Progenitor cell of endocrine pancreas (in vitro differentiated cells): ENCODE results near the gene HNRNPD. TPM values are rescaled to one million over a fixed set of nuclear protein-coding genes. Genes with fewer than 3 reads are reported as not detected.
"Not testable (repeated sequence)": the region's sequence is repeated elsewhere in the genome, so short reads cannot be mapped to it uniquely, and the experiment has no call there.

Experiments used
- DNase-seq: peaks from one replicate; pipeline ENCODE4 v3.0.0; 2021; ENCODE audit warnings: low spot score; ENCODE audit not compliant: unreplicated experiment
- H3K27ac Mint-ChIP-seq: 2 replicates; pipeline ENCODE4 v1.8.0; 2021; ENCODE audit warnings: mild to moderate bottlenecking, moderate library complexity, mixed read lengths
- H3K27me3 Mint-ChIP-seq: 2 replicates; pipeline ENCODE4 v1.8.0; 2021; ENCODE audit warnings: mixed read lengths
- H3K36me3 Mint-ChIP-seq: 2 replicates; pipeline ENCODE4 v1.8.0; 2022; ENCODE audit warnings: mixed read lengths; ENCODE audit not compliant: insufficient read depth
- H3K4me1 Mint-ChIP-seq: 2 replicates; pipeline ENCODE4 v1.8.0; 2021; ENCODE audit warnings: low read depth, mixed read lengths
- H3K4me3 Mint-ChIP-seq: 2 replicates; pipeline ENCODE4 v1.8.0; 2021; ENCODE audit warnings: low read depth, mild to moderate bottlenecking, moderate library complexity, mixed read lengths
- H3K9me3 Mint-ChIP-seq: 2 replicates; pipeline ENCODE4 v1.8.0; 2021; ENCODE audit warnings: low read depth, mixed read lengths
- total RNA-seq: library from RNA; stranded (reverse); gene quantifications from 2 replicates; pipeline ENCODE4 v1.2.1, GENCODE V29; 2021
- TF ChIP-seq, protein P1 (sequence below): fragments of 200-600 bp; sonication (generic); IDR thresholded peaks from one replicate; pipeline ENCODE4 v1.5.0; 2021; ENCODE audit warnings: antibody characterized with exemption, mild to moderate bottlenecking; ENCODE audit not compliant: unreplicated experiment

The HNRNPD gene
- total RNA-seq, 1 donor from 2014 or later, result 400 TPM

GRCh38 chr4:82320351-82320750 lies 53.4 kb downstream of the HNRNPD start:
- H3K27me3 Mint-ChIP-seq, result no peaks in the 10 kb centered on the region
- peaks cover 13% of the 10 kb centered on the region for H3K9me3 Mint-ChIP-seq
- DNase-seq, result no peak
- H3K27ac Mint-ChIP-seq, result no peak overlapping the region
- TF ChIP-seq, protein P1, sequence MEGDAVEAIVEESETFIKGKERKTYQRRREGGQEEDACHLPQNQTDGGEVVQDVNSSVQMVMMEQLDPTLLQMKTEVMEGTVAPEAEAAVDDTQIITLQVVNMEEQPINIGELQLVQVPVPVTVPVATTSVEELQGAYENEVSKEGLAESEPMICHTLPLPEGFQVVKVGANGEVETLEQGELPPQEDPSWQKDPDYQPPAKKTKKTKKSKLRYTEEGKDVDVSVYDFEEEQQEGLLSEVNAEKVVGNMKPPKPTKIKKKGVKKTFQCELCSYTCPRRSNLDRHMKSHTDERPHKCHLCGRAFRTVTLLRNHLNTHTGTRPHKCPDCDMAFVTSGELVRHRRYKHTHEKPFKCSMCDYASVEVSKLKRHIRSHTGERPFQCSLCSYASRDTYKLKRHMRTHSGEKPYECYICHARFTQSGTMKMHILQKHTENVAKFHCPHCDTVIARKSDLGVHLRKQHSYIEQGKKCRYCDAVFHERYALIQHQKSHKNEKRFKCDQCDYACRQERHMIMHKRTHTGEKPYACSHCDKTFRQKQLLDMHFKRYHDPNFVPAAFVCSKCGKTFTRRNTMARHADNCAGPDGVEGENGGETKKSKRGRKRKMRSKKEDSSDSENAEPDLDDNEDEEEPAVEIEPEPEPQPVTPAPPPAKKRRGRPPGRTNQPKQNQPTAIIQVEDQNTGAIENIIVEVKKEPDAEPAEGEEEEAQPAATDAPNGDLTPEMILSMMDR, result no peak
- H3K4me1 Mint-ChIP-seq, result no peaks in the 10 kb centered on the region
- peaks cover 1% of the 10 kb centered on the region for H3K36me3 Mint-ChIP-seq
- no peak overlapping the region for H3K4me3 Mint-ChIP-seq

DNA sequence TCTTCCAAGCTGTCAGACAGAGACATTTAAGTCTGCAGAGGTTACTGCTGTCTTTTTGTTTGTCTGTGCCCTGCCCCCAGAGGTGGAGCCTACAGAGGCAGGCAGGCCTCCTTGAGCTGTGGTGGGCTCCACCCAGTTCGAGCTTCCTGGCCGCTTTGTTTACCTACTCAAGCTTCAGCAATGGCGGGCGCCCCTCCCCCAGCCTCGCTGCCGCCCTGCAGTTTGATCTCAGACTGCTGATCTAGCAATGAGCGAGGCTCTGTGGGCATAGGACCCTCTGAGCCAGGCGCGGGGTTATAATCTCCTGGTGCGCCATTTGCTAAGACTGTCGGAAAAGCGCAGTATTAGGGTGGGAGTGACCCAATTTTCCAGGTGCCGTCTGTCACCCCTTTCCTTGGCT lies 70.7 kb downstream of the HNRNPD start:
- not testable (repeated sequence) for H3K27me3 Mint-ChIP-seq, H3K9me3 Mint-ChIP-seq, H3K36me3 Mint-ChIP-seq, DNase-seq, H3K4me1 Mint-ChIP-seq, H3K27ac Mint-ChIP-seq, H3K4me3 Mint-ChIP-seq

Other genes with a start within 250 kb of the HNRNPD start
- gene HNRNPDL, start 56.5 kb upstream of the HNRNPD start, total RNA-seq, result 535 and 549 TPM in 2 replicates
- gene ENOPH1, start 56.6 kb upstream of the HNRNPD start, total RNA-seq, result 34.0 and 34.2 TPM in 2 replicates
- 7.3 and 8.6 TPM in 2 replicates for gene TMEM150C, start 188.0 kb upstream of the HNRNPD start, total RNA-seq